ENCODE results near the gene HSDL2. TPM values are rescaled to one million over a fixed set of nuclear protein-coding genes. Genes with fewer than 3 reads are reported as not detected.

The HSDL2 gene
- total RNA-seq, 4 donors from 2014 or later = 54.0 to 106 (median 59.9) TPM

GRCh38 chr9:112377087-112377486 lies 2.8 kb upstream of the HSDL2 start:
- DNase-seq (ENCODE audit: low spot score) (no peak), ATAC-seq (ENCODE audit: low FRiP score) (no peak)
- TF ChIP-seq, protein P1, sequence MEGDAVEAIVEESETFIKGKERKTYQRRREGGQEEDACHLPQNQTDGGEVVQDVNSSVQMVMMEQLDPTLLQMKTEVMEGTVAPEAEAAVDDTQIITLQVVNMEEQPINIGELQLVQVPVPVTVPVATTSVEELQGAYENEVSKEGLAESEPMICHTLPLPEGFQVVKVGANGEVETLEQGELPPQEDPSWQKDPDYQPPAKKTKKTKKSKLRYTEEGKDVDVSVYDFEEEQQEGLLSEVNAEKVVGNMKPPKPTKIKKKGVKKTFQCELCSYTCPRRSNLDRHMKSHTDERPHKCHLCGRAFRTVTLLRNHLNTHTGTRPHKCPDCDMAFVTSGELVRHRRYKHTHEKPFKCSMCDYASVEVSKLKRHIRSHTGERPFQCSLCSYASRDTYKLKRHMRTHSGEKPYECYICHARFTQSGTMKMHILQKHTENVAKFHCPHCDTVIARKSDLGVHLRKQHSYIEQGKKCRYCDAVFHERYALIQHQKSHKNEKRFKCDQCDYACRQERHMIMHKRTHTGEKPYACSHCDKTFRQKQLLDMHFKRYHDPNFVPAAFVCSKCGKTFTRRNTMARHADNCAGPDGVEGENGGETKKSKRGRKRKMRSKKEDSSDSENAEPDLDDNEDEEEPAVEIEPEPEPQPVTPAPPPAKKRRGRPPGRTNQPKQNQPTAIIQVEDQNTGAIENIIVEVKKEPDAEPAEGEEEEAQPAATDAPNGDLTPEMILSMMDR (IDR thresholded peaks at IDR 0.05) = no peak

GRCh38 chr9:112377684-112378327 lies 2.1 kb upstream of the HSDL2 start:
- no peak for DNase-seq (ENCODE audit: low spot score)
- no peak for ATAC-seq (ENCODE audit: low FRiP score)
- TF ChIP-seq, protein P1 (IDR thresholded peaks at IDR 0.05) = no peak

DNA sequence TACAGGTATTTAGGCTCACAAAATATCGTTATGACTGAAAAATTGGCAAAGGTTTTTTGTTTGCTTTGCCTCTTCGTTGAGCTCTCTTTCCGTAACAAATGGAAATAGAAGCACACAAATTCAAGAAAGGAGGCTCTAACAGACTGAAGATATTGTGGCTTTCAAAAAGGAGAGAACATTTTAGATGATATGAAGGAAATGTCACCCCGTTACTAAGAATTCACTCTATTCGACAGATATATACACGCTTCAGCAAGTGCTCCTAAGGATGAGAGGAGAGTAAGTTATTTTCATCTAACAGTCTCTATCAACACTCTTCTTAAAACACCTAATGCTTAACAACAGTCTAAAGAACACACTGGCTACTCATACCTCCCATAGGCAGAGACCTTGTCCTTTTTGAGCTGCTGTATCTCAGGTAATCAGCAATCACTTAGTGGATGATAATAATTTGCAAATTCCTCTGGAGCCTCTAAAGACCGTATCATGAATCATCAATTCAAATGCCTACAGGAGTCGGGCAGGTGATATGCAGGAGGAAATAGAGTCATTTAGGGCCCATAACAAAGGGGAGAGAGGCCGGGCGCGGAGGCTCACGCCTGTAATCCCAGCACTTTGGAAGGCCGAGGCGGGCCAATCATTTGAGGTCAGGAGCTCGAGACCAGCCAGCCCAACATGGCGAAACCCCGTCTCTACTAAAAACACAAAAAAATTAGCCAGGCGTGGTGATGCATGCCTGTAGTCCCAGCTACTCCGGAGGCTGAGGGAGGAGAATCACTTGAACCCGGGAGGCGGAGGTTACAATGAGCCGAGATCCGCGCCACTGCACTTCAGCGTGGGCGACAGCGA lies 1.4 kb upstream of the HSDL2 start:
- no peak for ATAC-seq (ENCODE audit: low FRiP score)
- TF ChIP-seq, protein P1 (IDR thresholded peaks at IDR 0.05) = no peak
- no peak for DNase-seq (ENCODE audit: low spot score)

DNA sequence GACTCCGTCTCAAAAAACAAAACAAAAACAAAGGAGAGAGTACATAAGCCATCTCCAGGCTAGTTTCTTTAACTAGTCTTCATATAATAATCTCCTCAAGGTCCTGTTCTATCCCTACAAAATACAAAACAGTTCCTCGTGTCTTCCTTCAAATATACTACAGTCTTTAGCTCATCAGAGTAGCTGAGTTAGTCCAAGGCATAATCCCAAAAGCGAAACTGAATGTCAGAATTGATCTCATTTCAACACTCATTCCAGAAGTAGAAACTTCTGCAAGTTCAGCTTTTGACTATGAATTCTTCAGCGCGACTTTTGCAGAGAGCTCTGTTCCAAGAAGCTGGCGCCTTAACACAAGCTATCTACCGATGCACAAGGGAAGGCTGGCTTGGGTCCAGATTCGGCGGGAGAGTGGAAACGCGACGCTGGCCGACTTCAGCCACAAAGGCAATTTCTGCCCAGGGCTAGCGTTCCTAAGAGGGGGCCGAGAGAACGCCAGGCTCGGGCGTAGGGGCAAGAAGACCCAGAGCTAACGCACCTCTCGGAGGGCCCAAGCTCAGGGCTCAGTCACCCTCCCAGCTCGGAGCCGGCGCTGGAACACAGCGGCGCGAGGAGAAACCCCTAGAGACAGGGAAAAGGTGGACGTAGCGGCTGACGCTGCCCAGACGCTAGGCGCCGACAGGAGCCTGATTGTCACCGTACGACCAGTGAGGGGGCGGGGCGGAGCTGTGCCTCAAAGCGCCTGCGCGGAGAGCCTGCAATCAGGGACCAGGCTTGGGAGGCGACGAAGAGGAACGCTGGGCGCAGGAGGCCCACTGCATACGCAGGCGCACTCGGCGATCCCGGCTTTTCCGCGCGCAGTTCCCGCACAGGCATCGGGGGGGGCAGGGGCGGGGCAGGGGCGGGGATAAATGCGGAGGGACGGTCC lies 469 bp upstream of the HSDL2 start:
- TF ChIP-seq, protein P1 (IDR thresholded peaks at IDR 0.05) = no peak
- DNase-seq (ENCODE audit: low spot score) (peak; percentile 97), ATAC-seq (ENCODE audit: low FRiP score) (peak; percentile 98)

- TF ChIP-seq, protein P1 (IDR thresholded peaks at IDR 0.05) = no peak
- DNase-seq (ENCODE audit: low spot score) (no peak), ATAC-seq (ENCODE audit: low FRiP score) (no peak)
These were observed 915 bp downstream of the HSDL2 start for GRCh38 chr9:112380825-112381221.

GRCh38 chr9:112382066-112382465 lies 2.2 kb downstream of the HSDL2 start:
- TF ChIP-seq, protein P1 (IDR thresholded peaks at IDR 0.05) = no peak
- no peak for ATAC-seq (ENCODE audit: low FRiP score)

More at GRCh38 chr9:112382066-112382465, 2.2 kb downstream of the HSDL2 start:
- DNase-seq (ENCODE audit: low spot score) = no peak
